GM18873 (cell line): ENCODE data around the gene RHBDL2.
"Not testable (repeated sequence)": the region's sequence is repeated elsewhere in the genome, so short reads cannot be mapped to it uniquely, and the experiment has no call there.

Experiments used
- ATAC-seq: cut with Tn5 transposase; IDR thresholded peaks from one replicate; pipeline ENCODE4 v1.9.1; 2021; ENCODE audit warnings: mild to moderate bottlenecking, moderate library complexity, moderate number of reproducible peaks; ENCODE audit not compliant: unreplicated experiment, low FRiP score

The RHBDL2 gene

DNA sequence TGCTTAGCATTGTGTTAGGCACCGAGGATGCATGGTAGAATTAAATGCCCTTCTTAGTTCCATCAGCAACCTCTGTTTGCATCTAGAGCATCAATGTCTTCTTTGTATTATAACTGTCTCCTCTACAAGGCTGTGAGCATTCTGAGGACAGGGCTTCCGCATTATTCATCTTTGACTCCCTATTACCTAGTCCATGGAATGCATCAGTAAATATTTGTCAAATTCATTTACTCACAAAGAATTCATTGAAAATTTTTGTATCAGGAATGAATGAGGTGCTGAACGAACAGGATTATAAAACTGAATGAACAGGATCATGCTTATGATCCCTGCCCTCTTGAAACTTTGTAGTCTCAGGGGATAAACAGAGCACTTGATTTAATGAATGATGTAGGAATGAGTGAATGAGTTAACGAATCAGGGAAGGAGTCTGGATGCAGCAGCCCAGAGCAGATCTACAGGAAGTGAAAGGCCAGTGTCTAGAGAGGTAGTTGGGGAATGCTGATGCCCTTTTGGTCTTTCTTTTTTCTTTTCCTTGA lies 2.8 kb downstream of the RHBDL2 start:
- no peak for ATAC-seq

GRCh38 chr1:38932571-38932970 lies 9.1 kb downstream of the RHBDL2 start:
- ATAC-seq: no peak

DNA sequence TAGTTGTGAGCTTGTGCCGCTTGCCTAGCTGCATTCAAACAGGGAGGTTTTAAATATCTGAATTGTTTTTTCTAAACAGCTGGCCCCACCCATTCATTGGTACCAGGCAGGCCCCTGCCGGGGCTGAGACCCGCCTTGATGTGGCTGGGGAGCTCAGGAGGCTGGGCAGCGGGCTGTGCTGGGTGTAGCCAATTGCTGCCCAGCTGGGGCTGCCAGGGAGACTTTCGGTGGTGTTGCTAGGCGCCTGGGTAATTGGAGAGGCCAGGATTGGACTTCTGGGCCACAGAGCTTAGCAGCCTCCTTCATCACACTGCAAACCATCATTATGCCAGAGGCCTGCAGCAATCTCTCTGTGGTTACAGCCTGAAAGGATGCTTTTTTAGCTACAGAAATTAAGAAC lies 12.2 kb downstream of the RHBDL2 start:
- ATAC-seq: no peak

DNA sequence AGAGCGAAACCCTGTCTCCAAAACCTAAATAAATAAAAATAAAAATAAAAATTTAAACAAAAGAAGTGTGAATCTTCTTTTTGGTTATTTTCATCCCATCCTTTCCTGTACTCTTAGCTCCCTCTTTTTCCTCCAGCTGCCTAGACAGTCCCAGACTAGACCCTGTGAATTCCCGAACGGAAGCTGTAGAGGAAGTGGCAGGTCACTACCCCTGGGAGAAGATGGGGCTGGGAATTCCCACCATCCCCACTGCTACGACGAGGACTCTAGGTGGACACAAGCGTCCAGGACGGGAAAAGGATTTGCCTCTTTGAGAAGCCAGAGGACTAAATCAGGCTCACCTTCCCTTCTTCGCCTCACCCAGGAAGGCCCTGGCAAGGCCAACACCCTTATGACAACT lies 12.6 kb downstream of the RHBDL2 start:
- ATAC-seq: no peak

GRCh38 chr1:38926091-38926490 lies 15.5 kb downstream of the RHBDL2 start:
- no peak for ATAC-seq

DNA sequence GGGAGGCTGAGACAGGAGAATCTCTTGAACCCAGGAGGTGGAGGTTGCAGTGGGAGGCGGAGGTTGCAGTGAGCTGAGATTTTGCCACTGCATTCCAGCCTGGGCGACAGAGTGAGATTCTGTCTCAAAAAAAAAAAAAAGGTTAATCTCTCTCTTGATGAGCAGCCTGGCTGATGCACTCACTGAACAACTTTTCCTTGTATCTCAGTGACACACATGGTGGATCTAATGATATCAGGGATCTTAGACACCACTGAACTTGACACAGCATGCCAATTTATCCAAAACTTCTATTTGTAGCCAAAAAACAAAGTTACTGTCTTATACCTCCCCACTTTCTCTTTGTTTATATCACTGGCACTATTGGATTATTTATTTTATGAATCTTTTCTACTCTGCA lies 16.2 kb downstream of the RHBDL2 start:
- no peak for ATAC-seq

GRCh38 chr1:38923607-38924006 lies 18.0 kb downstream of the RHBDL2 start:
- no peak for ATAC-seq

GRCh38 chr1:38919130-38919529 lies 22.5 kb downstream of the RHBDL2 start:
- ATAC-seq: no peak

DNA sequence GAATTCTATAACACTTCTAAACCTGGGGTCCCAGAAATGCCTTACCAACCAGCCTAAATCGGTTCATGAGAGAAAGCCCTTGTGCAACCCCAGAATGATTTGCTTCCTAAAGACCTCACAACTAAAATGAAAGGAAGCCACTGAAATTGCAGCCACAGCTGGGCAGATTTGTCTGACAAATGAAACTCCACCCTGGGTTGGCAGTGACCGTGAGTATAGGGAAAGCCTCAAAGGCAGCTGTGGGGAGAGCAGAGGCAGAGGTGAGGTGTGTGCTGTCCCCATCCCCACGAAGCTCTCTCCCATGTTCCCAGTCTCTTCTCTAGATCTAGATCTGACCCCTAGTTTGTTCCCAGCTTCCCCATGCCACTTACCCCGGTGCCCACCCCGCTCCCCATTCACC lies 23.1 kb downstream of the RHBDL2 start:
- no peak for ATAC-seq

- ATAC-seq: no peak
Observed at GRCh38 chr1:38917772-38918171, 23.9 kb downstream of the RHBDL2 start.

DNA sequence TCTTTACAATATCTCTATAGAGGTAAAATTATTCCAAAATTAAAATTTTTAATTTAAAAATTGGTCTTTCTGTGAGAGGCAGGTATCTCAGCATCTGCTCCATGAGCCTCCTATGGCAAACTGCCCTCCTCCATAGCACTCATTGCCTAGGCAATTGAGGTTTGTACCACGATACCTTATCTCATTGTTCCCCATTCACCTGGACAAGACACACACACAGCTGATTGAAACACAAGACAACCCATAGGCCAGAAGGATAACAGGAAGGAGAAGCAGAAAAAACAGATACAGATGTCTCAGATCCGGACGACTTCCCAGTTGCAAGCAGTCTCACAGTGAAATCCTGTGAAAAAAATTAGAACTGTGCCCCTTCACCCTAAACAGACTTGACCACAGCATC lies 24.3 kb downstream of the RHBDL2 start:
- ATAC-seq: no peak

GRCh38 chr1:38915352-38915948 lies 26.2 kb downstream of the RHBDL2 start:
- no peak for ATAC-seq

- not testable (repeated sequence) for ATAC-seq
Observed at GRCh38 chr1:38914908-38915307, 26.7 kb downstream of the RHBDL2 start.

GRCh38 chr1:38908821-38909220 lies 32.8 kb downstream of the RHBDL2 start:
- ATAC-seq: no peak

- ATAC-seq: no peak
Observed at GRCh38 chr1:38905985-38906384, 35.6 kb downstream of the RHBDL2 start.

DNA sequence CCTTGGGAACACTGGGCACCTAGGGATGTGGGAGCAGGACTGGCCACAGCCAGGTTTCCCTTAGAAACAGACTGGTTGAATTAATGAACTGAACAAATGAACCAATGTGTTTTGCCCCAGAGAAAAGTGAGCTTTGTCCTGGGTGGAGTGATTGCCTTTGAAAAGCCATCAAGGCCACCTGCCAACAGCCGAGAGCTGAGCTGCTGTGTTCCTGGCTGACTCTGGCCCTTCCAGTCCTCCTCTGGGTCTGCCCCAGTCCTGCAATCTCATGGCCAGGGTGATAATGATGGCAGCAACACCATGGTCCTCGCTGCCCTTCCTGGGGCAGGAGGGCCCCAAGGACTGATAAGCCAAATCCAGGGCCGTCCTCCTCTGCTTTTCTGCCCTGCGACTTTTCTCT lies 42.1 kb downstream of the RHBDL2 start:
- no peak for ATAC-seq

- no peak for ATAC-seq
Observed at GRCh38 chr1:38898653-38899230, 42.9 kb downstream of the RHBDL2 start.

DNA sequence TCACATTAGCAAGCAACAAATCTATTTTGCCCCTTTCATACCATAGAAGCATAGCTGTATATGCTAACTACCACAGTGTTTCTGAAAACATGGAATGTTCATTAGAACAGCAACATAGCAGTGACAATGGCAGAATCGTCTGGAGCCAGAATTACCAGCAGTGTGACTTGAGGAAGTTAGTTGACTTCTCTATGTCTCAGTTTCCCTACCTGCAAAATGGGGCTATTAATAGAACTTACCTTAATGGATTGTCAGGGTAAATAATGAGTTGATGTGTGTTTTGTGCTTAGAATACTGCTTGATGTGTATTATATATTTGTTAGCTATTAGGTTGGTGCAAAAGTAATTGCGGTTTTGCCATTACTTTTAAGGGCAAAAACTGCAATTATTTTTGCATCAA lies 45.5 kb downstream of the RHBDL2 start:
- ATAC-seq: no peak

- ATAC-seq: no peak
Observed at GRCh38 chr1:38892976-38893375, 48.7 kb downstream of the RHBDL2 start.

- no peak for ATAC-seq
Observed at GRCh38 chr1:38891753-38892152, 49.9 kb downstream of the RHBDL2 start.

DNA sequence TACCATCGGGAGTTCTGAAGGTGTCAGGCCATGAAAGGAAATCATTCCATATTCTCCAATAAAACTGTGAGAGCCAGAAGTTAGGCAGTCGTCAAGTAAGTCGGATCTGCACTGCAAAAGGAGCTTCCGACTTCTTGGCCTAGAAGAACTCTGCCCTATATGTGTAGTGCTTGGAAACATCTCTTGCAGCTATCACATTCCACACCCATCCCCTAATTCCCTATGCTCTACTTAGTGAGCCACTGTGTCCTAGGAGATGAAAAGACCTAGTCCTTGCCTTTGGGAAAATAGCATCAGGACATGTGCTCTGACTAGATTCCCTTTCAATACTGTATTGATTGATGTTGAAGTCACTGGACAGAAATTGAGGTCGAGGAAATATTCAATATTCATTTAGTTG lies 52.0 kb downstream of the RHBDL2 start:
- no peak for ATAC-seq
